Breast epithelium (tissue), 4 donors: ENCODE data around the gene CPXM2. TPM values are rescaled to one million over a fixed set of nuclear protein-coding genes. Genes with fewer than 3 reads are reported as not detected.
A peak's percentile ranks its signal among the peaks of the same experiment; 100 is the strongest.

Source experiments
- DNase-seq, 2 donors: peaks; one replicate each; pipeline ENCODE4 v3.0.0-alpha.2; 2019; ENCODE audit warnings: low spot score in 2 of 2
- H3K27ac ChIP-seq, 2 donors: fragments of 200-600 bp; sonication (generic) in 1 of 2; one replicate each; pipeline ENCODE4 v1.5.1; 2016 to 2019; ENCODE audit warnings: mild to moderate bottlenecking in 1 of 2
- H3K27me3 ChIP-seq, 2 donors: fragments of 200-600 bp; sonication (generic) in 1 of 2; one replicate each; pipeline versions ENCODE4 v1.5.1 to v1.6.0; 2017 to 2019; ENCODE audit warnings: control low read depth in 1 of 2, mild to moderate bottlenecking in 1 of 2
- H3K36me3 ChIP-seq: fragments of 200-600 bp; one replicate; pipeline ENCODE4 v1.5.1; 2019
- H3K4me1 ChIP-seq, 2 donors: fragments of 200-600 bp; sonication (generic); one replicate each; pipeline ENCODE4 v1.5.1; 2016 to 2019; ENCODE audit warnings: control low read depth in 1 of 2
- H3K4me3 ChIP-seq, 3 donors: fragments of 200-600 bp; sonication (generic); 1 replicate in 2 of 3; 2 replicates in 1 of 3; pipeline ENCODE4 v1.5.1; 2016 to 2019; ENCODE audit warnings: mild to moderate bottlenecking in 3 of 3, moderate library complexity in 2 of 3
- H3K9me3 ChIP-seq, 2 donors: fragments of 200-600 bp; sonication (generic) in 1 of 2; one replicate each; pipeline ENCODE4 v1.5.1; 2016 to 2019; ENCODE audit warnings: control low read depth in 1 of 2
- POLR2A ChIP-seq: fragments of 450-650 bp; IDR thresholded peaks from one replicate; pipeline ENCODE4 v1.6.1; 2016; ENCODE audit warnings: antibody characterized with exemption, mild to moderate bottlenecking, moderate library complexity
- POLR2AphosphoS5 ChIP-seq, 3 donors: sonication (generic); formaldehyde crosslinking; IDR thresholded peaks; one replicate each; pipeline ENCODE4 v1.6.1; 2017; ENCODE audit warnings: antibody characterized with exemption in 3 of 3
- intact Hi-C: fragments of 100-400 bp; cut with DNase I; formaldehyde crosslinking; loops from one replicate; pipeline ENCODE4 v1.15.1; 2023; ENCODE audit warnings: low total_unique reads
- total RNA-seq, 3 donors: library from RNA; depleted of rRNA; stranded (reverse); fragments of >200 nt; gene quantifications; one replicate each; pipeline ENCODE4 v1.1.0, GENCODE V29; 2016
- TF ChIP-seq, protein P1 (sequence below), 3 donors: fragments of 450-650 bp; IDR thresholded peaks; one replicate each; pipeline ENCODE4 v1.5.1; 2016 to 2017; ENCODE audit warnings: antibody characterized with exemption in 3 of 3, mild to moderate bottlenecking in 3 of 3, moderate library complexity in 3 of 3

Gene CPXM2
- total RNA-seq, 3 donors from 2014 or later: 5.3 to 16.7 (median 7.2) TPM

- DNase-seq: no peak
- TF ChIP-seq POLR2AphosphoS5 (IDR thresholded peaks at IDR 0.05) (no peak), POLR2A (no peak)
- TF ChIP-seq, protein P1, sequence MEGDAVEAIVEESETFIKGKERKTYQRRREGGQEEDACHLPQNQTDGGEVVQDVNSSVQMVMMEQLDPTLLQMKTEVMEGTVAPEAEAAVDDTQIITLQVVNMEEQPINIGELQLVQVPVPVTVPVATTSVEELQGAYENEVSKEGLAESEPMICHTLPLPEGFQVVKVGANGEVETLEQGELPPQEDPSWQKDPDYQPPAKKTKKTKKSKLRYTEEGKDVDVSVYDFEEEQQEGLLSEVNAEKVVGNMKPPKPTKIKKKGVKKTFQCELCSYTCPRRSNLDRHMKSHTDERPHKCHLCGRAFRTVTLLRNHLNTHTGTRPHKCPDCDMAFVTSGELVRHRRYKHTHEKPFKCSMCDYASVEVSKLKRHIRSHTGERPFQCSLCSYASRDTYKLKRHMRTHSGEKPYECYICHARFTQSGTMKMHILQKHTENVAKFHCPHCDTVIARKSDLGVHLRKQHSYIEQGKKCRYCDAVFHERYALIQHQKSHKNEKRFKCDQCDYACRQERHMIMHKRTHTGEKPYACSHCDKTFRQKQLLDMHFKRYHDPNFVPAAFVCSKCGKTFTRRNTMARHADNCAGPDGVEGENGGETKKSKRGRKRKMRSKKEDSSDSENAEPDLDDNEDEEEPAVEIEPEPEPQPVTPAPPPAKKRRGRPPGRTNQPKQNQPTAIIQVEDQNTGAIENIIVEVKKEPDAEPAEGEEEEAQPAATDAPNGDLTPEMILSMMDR (IDR thresholded peaks at IDR 0.05): no peak
- H3K27me3 ChIP-seq: no peaks in the 10 kb centered on the region
- intact Hi-C loops: no loop called here
- no peaks in the 10 kb centered on the region for H3K4me1 ChIP-seq
- H3K4me3 ChIP-seq: no peak overlapping the region
- peak overlapping the region in 1 of 2 donors; percentile 25 for H3K27ac ChIP-seq
- H3K9me3 ChIP-seq: no peaks in the 10 kb centered on the region
- H3K36me3 ChIP-seq: no peaks in the 10 kb centered on the region
These were observed 7.2 kb downstream of the CPXM2 start for GRCh38 chr10:123884351-123884906.

GRCh38 chr10:123883673-123884320, 7.8 kb downstream of the CPXM2 start:
- Histone ChIP-seq H3K27me3 (no peaks in the 10 kb centered on the region), H3K9me3 (no peaks in the 10 kb centered on the region), H3K27ac (peak overlapping the region in 1 of 2 donors; percentile 52), H3K4me1 (no peaks in the 10 kb centered on the region), H3K4me3 (no peak overlapping the region), H3K36me3 (no peaks in the 10 kb centered on the region)
- intact Hi-C loops: no loop called here
- TF ChIP-seq POLR2AphosphoS5 (IDR thresholded peaks at IDR 0.05): no peak
- TF ChIP-seq, protein P1 (IDR thresholded peaks at IDR 0.05): no peak
- TF ChIP-seq POLR2A: no peak
- no peak for DNase-seq

DNA sequence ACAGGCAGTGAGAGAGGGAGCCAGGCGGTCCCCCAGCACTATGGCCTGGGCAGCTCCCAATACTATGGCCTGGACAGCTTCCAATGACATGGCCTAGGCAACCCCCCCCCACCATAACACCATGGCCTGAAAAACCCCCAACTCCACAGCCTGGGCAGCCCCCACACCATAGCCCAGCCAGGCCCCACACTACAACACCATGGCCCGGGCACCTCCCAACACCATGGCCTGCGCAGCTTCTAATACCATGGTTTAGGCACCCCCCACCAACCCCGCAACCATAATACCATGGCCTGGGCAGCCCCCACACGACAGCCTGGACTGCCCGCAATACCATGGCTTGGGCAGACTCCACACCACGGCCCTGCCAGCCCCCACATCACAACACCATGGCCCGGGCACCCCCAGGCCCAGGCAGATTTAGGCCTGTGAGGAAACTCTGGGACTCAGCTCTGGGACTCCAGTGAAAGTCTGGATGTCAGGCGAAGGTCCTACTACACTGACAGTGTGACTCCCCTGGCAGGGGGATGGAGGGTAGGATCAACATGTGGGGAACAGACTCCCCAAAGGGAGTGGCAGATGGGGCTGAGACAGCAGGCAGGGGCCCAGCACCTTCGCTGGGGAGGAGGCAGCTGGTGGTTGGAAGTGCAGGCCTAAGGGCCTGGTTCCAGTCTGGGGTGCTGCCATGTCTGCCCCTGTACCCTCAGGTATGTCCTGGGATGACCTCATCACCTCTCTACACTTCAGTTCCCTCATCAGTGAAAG, 8.7 kb downstream of the CPXM2 start:
- Histone ChIP-seq H3K4me3 (no peak overlapping the region), H3K9me3 (no peaks in the 10 kb centered on the region), H3K4me1 (no peaks in the 10 kb centered on the region), H3K27me3 (no peaks in the 10 kb centered on the region), H3K36me3 (no peaks in the 10 kb centered on the region), H3K27ac (peak overlapping the region in 1 of 2 donors; percentile 52)
- intact Hi-C loops: no loop called here
- TF ChIP-seq POLR2AphosphoS5 (IDR thresholded peaks at IDR 0.05) (no peak), POLR2A (no peak)
- TF ChIP-seq, protein P1 (IDR thresholded peaks at IDR 0.05): no peak
- DNase-seq: no peak

DNA sequence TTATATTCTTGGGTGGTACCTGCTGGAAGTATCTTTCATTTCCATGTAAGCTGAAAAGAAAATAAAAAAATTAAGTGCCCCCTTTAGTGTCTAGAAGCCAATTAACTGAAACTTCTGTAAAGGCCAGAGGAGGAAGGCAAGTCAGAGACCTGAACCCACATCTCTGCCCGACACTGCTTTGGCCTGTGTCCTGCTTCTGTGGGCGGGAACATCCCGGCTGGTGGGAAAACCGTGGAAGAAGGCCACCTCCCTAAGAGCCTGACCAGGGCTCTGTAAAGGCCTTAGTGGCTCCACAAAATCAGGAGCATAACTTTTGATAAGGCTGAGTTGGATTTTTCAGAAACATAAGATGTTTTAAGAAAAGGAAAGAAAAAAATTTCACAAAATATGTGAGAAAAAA, 9.4 kb downstream of the CPXM2 start:
- Histone ChIP-seq H3K27me3 (no peaks in the 10 kb centered on the region), H3K36me3 (no peaks in the 10 kb centered on the region), H3K4me3 (no peak overlapping the region), H3K4me1 (no peaks in the 10 kb centered on the region), H3K27ac (peak overlapping the region in 1 of 2 donors; percentile 48), H3K9me3 (no peaks in the 10 kb centered on the region)
- intact Hi-C loops: no loop called here
- TF ChIP-seq POLR2AphosphoS5 (IDR thresholded peaks at IDR 0.05) (no peak), POLR2A (no peak)
- TF ChIP-seq, protein P1 (IDR thresholded peaks at IDR 0.05): no peak
- no peak for DNase-seq
